Measurements from ENCODE around the gene CDH12.

CDH12 gene

DNA sequence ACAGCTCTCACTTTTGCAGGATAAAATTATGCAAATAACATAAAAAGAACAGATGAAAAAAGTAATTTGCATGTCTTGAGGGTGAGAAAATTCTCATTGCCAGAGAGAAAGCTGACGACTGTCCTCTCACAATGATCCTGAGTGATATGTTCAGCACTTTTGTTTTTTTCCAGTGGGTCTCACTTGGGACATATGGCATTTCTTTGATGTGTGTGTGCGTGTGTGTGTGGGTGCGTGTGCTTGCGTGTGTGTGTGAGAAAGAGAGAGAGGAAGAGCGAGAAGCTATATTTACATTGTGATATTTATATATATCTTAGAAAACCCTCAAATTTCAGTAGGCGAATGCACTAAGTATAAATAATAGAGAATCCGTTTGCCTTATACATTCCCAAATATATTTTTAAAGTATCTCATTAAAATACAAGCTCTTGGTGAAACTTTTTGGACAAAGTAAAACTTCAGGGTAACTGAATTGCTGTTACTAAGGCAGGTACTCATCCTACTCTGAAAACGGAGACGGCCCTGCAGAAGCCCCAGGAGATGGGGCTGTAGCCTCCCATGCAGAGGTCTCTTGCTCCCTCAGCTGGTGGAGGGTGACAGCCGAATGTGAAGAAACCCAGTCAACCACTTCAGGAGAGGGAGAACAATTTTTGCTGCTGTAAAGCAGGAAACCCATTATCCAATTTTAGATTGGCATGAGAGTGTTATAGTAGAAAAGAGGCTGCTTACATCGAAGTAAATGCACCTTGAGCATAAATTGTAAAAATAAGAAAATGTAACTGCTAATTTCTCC lies 639.2 kb downstream of the CDH12 start:
- peak; percentile 33 for TF ChIP-seq RAD21 (IDR thresholded peaks at IDR 0.05; ENCODE audit: low read depth)

- TF ChIP-seq FOXM1 (IDR thresholded peaks at IDR 0.05; ENCODE audit: borderline replicate concordance, low read depth), result no peak
- TF ChIP-seq EGR1 (IDR thresholded peaks at IDR 0.05), result no peak
- TF ChIP-seq USF1 (IDR thresholded peaks at IDR 0.05), result no peak
- TF ChIP-seq TCF12 (IDR thresholded peaks at IDR 0.05; ENCODE audit: low read depth), result no peak
- TF ChIP-seq CREB1 (IDR thresholded peaks at IDR 0.05; ENCODE audit: low read depth), result no peak
- TF ChIP-seq RAD21 (IDR thresholded peaks at IDR 0.05; ENCODE audit: low read depth), result no peak
- no peak for TF ChIP-seq TAF1 (IDR thresholded peaks at IDR 0.05; ENCODE audit: low read depth)
- TF ChIP-seq EP300 (IDR thresholded peaks at IDR 0.05; ENCODE audit: borderline replicate concordance), result no peak
- TF ChIP-seq ZBTB7A (IDR thresholded peaks at IDR 0.05; ENCODE audit: low read depth), result no peak
- no peak for TF ChIP-seq TEAD4 (IDR thresholded peaks at IDR 0.05)
- TF ChIP-seq, protein P1, sequence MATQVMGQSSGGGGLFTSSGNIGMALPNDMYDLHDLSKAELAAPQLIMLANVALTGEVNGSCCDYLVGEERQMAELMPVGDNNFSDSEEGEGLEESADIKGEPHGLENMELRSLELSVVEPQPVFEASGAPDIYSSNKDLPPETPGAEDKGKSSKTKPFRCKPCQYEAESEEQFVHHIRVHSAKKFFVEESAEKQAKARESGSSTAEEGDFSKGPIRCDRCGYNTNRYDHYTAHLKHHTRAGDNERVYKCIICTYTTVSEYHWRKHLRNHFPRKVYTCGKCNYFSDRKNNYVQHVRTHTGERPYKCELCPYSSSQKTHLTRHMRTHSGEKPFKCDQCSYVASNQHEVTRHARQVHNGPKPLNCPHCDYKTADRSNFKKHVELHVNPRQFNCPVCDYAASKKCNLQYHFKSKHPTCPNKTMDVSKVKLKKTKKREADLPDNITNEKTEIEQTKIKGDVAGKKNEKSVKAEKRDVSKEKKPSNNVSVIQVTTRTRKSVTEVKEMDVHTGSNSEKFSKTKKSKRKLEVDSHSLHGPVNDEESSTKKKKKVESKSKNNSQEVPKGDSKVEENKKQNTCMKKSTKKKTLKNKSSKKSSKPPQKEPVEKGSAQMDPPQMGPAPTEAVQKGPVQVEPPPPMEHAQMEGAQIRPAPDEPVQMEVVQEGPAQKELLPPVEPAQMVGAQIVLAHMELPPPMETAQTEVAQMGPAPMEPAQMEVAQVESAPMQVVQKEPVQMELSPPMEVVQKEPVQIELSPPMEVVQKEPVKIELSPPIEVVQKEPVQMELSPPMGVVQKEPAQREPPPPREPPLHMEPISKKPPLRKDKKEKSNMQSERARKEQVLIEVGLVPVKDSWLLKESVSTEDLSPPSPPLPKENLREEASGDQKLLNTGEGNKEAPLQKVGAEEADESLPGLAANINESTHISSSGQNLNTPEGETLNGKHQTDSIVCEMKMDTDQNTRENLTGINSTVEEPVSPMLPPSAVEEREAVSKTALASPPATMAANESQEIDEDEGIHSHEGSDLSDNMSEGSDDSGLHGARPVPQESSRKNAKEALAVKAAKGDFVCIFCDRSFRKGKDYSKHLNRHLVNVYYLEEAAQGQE (IDR thresholded peaks at IDR 0.05; ENCODE audit: low read depth), result no peak
- no peak for TF ChIP-seq MAX (IDR thresholded peaks at IDR 0.05)
- TF ChIP-seq CEBPB (IDR thresholded peaks at IDR 0.05), result no peak
- no peak for TF ChIP-seq NFIC (IDR thresholded peaks at IDR 0.05)
- no peak for TF ChIP-seq YY1 (IDR thresholded peaks at IDR 0.05; ENCODE audit: low read depth)
Observed at GRCh38 chr5:22111320-22111719, 741.8 kb downstream of the CDH12 start.

DNA sequence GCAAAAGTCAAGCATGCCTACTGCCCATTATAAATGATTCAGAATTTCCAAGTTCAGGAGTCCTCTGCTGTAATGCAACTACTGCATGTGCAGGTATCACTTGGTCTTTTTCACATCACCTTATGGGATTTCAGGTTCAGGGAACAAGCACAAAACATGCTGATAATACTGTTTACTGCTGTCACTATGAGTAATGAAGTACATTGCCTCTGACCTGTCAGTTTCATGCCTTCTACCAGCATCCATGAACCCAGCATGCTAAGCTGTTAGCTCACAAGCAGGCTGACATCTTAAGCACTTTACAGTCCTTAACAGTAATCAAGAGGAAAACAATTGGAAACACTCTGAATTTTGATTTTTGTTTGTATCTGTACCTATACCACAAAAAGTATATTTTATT lies 743.8 kb downstream of the CDH12 start:
- no peak for TF ChIP-seq RAD21 (IDR thresholded peaks at IDR 0.05; ENCODE audit: low read depth)
- TF ChIP-seq FOXM1 (IDR thresholded peaks at IDR 0.05; ENCODE audit: borderline replicate concordance, low read depth), result no peak
- TF ChIP-seq, protein P1 (IDR thresholded peaks at IDR 0.05; ENCODE audit: low read depth), result no peak
- TF ChIP-seq CEBPB (IDR thresholded peaks at IDR 0.05), result no peak

GRCh38 chr5:22108545-22108944 lies 744.6 kb downstream of the CDH12 start:
- no peak for TF ChIP-seq RAD21 (IDR thresholded peaks at IDR 0.05; ENCODE audit: low read depth)
- no peak for TF ChIP-seq TAF1 (IDR thresholded peaks at IDR 0.05; ENCODE audit: low read depth)
- no peak for TF ChIP-seq TEAD4 (IDR thresholded peaks at IDR 0.05)
- no peak for TF ChIP-seq CEBPB (IDR thresholded peaks at IDR 0.05)
- TF ChIP-seq FOXM1 (IDR thresholded peaks at IDR 0.05; ENCODE audit: borderline replicate concordance, low read depth), result no peak
- TF ChIP-seq EP300 (IDR thresholded peaks at IDR 0.05; ENCODE audit: borderline replicate concordance), result no peak
- TF ChIP-seq, protein P1 (IDR thresholded peaks at IDR 0.05; ENCODE audit: low read depth), result no peak
- TF ChIP-seq YY1 (IDR thresholded peaks at IDR 0.05; ENCODE audit: low read depth), result no peak
- no peak for TF ChIP-seq USF1 (IDR thresholded peaks at IDR 0.05)
- no peak for TF ChIP-seq ZBTB7A (IDR thresholded peaks at IDR 0.05; ENCODE audit: low read depth)
- no peak for TF ChIP-seq EGR1 (IDR thresholded peaks at IDR 0.05)

DNA sequence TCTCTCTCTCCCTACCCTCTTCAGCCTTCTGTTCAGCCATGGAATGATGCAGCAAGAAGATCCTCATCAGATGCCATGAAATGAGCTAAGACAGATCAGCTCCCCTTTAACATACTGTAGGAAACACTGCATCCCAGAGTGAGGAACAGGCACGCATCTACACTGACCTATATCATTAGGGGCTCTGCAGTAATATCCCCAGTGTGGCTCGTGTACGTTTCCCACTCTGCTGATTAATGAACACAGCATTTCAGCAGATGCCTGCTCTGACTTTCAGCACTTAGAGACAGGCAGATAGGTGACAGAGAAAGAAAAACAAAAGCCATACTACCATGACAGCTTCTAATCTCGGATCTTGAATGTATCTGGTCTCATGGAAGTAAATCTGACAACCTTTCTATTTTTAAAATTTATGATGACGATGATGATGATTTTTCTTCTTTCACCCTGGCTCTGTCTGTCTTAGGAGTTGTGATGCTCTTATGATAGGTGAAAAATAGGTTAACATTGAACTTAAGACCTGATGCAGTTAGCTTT lies 750.3 kb downstream of the CDH12 start:
- TF ChIP-seq USF1 (IDR thresholded peaks at IDR 0.05), result no peak
- no peak for TF ChIP-seq EP300 (IDR thresholded peaks at IDR 0.05; ENCODE audit: borderline replicate concordance)
- TF ChIP-seq, protein P1 (IDR thresholded peaks at IDR 0.05; ENCODE audit: low read depth), result no peak
- TF ChIP-seq RAD21 (IDR thresholded peaks at IDR 0.05; ENCODE audit: low read depth), result no peak
- TF ChIP-seq TAF1 (IDR thresholded peaks at IDR 0.05; ENCODE audit: low read depth), result no peak
- no peak for TF ChIP-seq TEAD4 (IDR thresholded peaks at IDR 0.05)
- no peak for TF ChIP-seq FOXM1 (IDR thresholded peaks at IDR 0.05; ENCODE audit: borderline replicate concordance, low read depth)
- TF ChIP-seq TCF12 (IDR thresholded peaks at IDR 0.05; ENCODE audit: low read depth), result no peak
- no peak for TF ChIP-seq YY1 (IDR thresholded peaks at IDR 0.05; ENCODE audit: low read depth)
- no peak for TF ChIP-seq MAX (IDR thresholded peaks at IDR 0.05)
- no peak for TF ChIP-seq EGR1 (IDR thresholded peaks at IDR 0.05)
- no peak for TF ChIP-seq CREB1 (IDR thresholded peaks at IDR 0.05; ENCODE audit: low read depth)
- TF ChIP-seq CEBPB (IDR thresholded peaks at IDR 0.05), result no peak
- no peak for TF ChIP-seq NFIC (IDR thresholded peaks at IDR 0.05)
